ENCODE measurements around the gene DNPH1. TPM values are rescaled to one million over a fixed set of nuclear protein-coding genes. Genes with fewer than 3 reads are reported as not detected.

DNPH1 gene
- total and polyA plus RNA-seq, 9 of the 15 experiments (the other 6 are each of a cell fraction or from before 2014, with no cell fraction given): 7.3 to 300 (median 68.7) TPM

- TF ChIP-seq FIP1L1 (IDR thresholded peaks at IDR 0.05; ENCODE audit: low read depth, low read length, poor library complexity, severe bottlenecking) (no peak), ZNF134 (CRISPR knock-in tag; conservative IDR thresholded peaks at IDR 0.05) (no peak), FOXA1 (IDR thresholded peaks at IDR 0.05; ENCODE audit: borderline replicate concordance) (no peak), SAP30 (IDR thresholded peaks at IDR 0.05; ENCODE audit: borderline replicate concordance, insufficient read depth, low read depth, low read length, poor library complexity, severe bottlenecking) (no peak), HDAC2 (IDR thresholded peaks at IDR 0.05) (no peak; the same call in 1 of the 2 replicates), TCF7L2 (IDR thresholded peaks at IDR 0.05; ENCODE audit: low read depth, low read length) (no peak), SMAD4 (CRISPR knock-in tag; conservative IDR thresholded peaks at IDR 0.05) (no peak), NR1H2 (CRISPR knock-in tag; IDR thresholded peaks at IDR 0.05) (no peak), ZMIZ1 (IDR thresholded peaks at IDR 0.05; ENCODE audit: low read depth in 2 of 2, low read length in 2 of 2) (no peak), EP300 (IDR thresholded peaks at IDR 0.05; ENCODE audit: low read length) (peak; percentile 46; the same call in 1 of the 2 replicates), TEAD1 (CRISPR knock-in tag; IDR thresholded peaks at IDR 0.05) (no peak), PHF21A (IDR thresholded peaks at IDR 0.05; ENCODE audit: borderline replicate concordance, low read depth) (no peak), E2F6 (IDR thresholded peaks at IDR 0.05; ENCODE audit: borderline replicate concordance in 1 of 2, extremely low read depth in 1 of 2, insufficient read depth in 1 of 2, insufficient read length in 1 of 2, low read depth in 1 of 2, low read length in 1 of 2, poor library complexity in 1 of 2, severe bottlenecking in 1 of 2) (no peak), MNT (conservative IDR thresholded peaks at IDR 0.05) (peak in 1 of 2 experiments; percentile 58; a peak in 3 of 4 replicates), ESRRB (CRISPR knock-in tag; IDR thresholded peaks at IDR 0.05; ENCODE audit: borderline replicate concordance) (no peak)
- TF ChIP-seq, protein P1, sequence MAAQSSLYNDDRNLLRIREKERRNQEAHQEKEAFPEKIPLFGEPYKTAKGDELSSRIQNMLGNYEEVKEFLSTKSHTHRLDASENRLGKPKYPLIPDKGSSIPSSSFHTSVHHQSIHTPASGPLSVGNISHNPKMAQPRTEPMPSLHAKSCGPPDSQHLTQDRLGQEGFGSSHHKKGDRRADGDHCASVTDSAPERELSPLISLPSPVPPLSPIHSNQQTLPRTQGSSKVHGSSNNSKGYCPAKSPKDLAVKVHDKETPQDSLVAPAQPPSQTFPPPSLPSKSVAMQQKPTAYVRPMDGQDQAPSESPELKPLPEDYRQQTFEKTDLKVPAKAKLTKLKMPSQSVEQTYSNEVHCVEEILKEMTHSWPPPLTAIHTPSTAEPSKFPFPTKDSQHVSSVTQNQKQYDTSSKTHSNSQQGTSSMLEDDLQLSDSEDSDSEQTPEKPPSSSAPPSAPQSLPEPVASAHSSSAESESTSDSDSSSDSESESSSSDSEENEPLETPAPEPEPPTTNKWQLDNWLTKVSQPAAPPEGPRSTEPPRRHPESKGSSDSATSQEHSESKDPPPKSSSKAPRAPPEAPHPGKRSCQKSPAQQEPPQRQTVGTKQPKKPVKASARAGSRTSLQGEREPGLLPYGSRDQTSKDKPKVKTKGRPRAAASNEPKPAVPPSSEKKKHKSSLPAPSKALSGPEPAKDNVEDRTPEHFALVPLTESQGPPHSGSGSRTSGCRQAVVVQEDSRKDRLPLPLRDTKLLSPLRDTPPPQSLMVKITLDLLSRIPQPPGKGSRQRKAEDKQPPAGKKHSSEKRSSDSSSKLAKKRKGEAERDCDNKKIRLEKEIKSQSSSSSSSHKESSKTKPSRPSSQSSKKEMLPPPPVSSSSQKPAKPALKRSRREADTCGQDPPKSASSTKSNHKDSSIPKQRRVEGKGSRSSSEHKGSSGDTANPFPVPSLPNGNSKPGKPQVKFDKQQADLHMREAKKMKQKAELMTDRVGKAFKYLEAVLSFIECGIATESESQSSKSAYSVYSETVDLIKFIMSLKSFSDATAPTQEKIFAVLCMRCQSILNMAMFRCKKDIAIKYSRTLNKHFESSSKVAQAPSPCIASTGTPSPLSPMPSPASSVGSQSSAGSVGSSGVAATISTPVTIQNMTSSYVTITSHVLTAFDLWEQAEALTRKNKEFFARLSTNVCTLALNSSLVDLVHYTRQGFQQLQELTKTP (IDR thresholded peaks at IDR 0.05; ENCODE audit: low read depth in 1 of 2, partially characterized antibody in 2 of 2): no peak
Observed at GRCh38 chr6:43183441-43183840, 45.8 kb downstream of the DNPH1 start (continued).
